CD4-positive, alpha-beta T cell treated with Interleukin-21 for 1 hour (primary cell): Measurements from ENCODE around the gene LACC1.
A peak's percentile ranks its signal among the peaks of the same experiment; 100 is the strongest.

ENCODE experiments used
- DNase-seq: peaks from one replicate; pipeline ENCODE4 v3.0.0-alpha.2; 2020

LACC1 gene

GRCh38 chr13:43894438-43894837 lies 14.7 kb downstream of the LACC1 start:
- DNase-seq, result no peak

- no peak for DNase-seq
Measured at GRCh38 chr13:43895940-43896339, 16.2 kb downstream of the LACC1 start.

- peak; percentile 71 for DNase-seq
Measured at GRCh38 chr13:43905435-43906031, 25.8 kb downstream of the LACC1 start.

- peak; percentile 44 for DNase-seq
Measured at GRCh38 chr13:43908156-43909126, 28.7 kb downstream of the LACC1 start.

GRCh38 chr13:43910856-43911255 lies 31.2 kb downstream of the LACC1 start:
- no peak for DNase-seq

- DNase-seq, result no peak
Measured at GRCh38 chr13:43911278-43911677, 31.6 kb downstream of the LACC1 start.

GRCh38 chr13:43911871-43912270 lies 32.2 kb downstream of the LACC1 start:
- no peak for DNase-seq

- no peak for DNase-seq
Measured at GRCh38 chr13:43915451-43915850, 35.7 kb downstream of the LACC1 start.

- no peak for DNase-seq
Measured at GRCh38 chr13:43916828-43917227, 37.1 kb downstream of the LACC1 start.

GRCh38 chr13:43918636-43919035 lies 38.9 kb downstream of the LACC1 start:
- no peak for DNase-seq

GRCh38 chr13:43920965-43921674 lies 41.4 kb downstream of the LACC1 start:
- no peak for DNase-seq

GRCh38 chr13:43924549-43925245 lies 45.0 kb downstream of the LACC1 start:
- no peak for DNase-seq

GRCh38 chr13:43929947-43930346 lies 50.2 kb downstream of the LACC1 start:
- DNase-seq, result no peak

GRCh38 chr13:43933378-43933777 lies 53.7 kb downstream of the LACC1 start:
- DNase-seq, result no peak

GRCh38 chr13:43934273-43934672 lies 54.6 kb downstream of the LACC1 start:
- DNase-seq, result no peak

- DNase-seq, result no peak
Measured at GRCh38 chr13:43935878-43936277, 56.2 kb downstream of the LACC1 start.

- DNase-seq, result no peak
Measured at GRCh38 chr13:43936647-43937046, 56.9 kb downstream of the LACC1 start.

GRCh38 chr13:43937839-43938238 lies 58.1 kb downstream of the LACC1 start:
- DNase-seq, result no peak

GRCh38 chr13:43938449-43938848 lies 58.7 kb downstream of the LACC1 start:
- no peak for DNase-seq

- no peak for DNase-seq
Measured at GRCh38 chr13:43939086-43939485, 59.4 kb downstream of the LACC1 start.

GRCh38 chr13:43942286-43942685 lies 62.6 kb downstream of the LACC1 start:
- DNase-seq, result no peak
